Measurements from ENCODE around the gene DCLK1.

Gene DCLK1

GRCh38 chr13:35926859-35927530 is 204.2 kb downstream of the DCLK1 start:
- H3K4me3 ChIP-seq (IDR thresholded peaks at IDR 0.05; ENCODE audit: insufficient read depth, low read depth, low read length), result no peak overlapping the region
- no peak for TF ChIP-seq CTCF (conservative IDR thresholded peaks at IDR 0.05; ENCODE audit: low read depth, low read length)
- no peak overlapping the region for H3K9ac ChIP-seq
- no peaks in the 10 kb centered on the region for H3K36me3 ChIP-seq (ENCODE audit: insufficient read depth)
- H3K27ac ChIP-seq, result no peak overlapping the region
- H3K4me2 ChIP-seq, result no peak overlapping the region
- H3K27me3 ChIP-seq (ENCODE audit: insufficient read depth, low read depth), result no peaks in the 10 kb centered on the region
- no peaks in the 10 kb centered on the region for H4K20me1 ChIP-seq (ENCODE audit: insufficient read depth)
- no peaks in the 10 kb centered on the region for H3K79me2 ChIP-seq (ENCODE audit: insufficient read depth, low read depth)
- H2AFZ ChIP-seq (ENCODE audit: low read depth), result no peak overlapping the region
- peaks cover 32% of the 10 kb centered on the region for H3K4me1 ChIP-seq (ENCODE audit: low read depth, poor library complexity, severe bottlenecking)

GRCh38 chr13:35925669-35926068 is 205.5 kb downstream of the DCLK1 start:
- Histone ChIP-seq H3K27me3 (ENCODE audit: insufficient read depth, low read depth) (no peaks in the 10 kb centered on the region), H3K9ac (no peak overlapping the region), H3K4me1 (ENCODE audit: low read depth, poor library complexity, severe bottlenecking) (peaks cover 21% of the 10 kb centered on the region), H3K27ac (no peak overlapping the region), H4K20me1 (ENCODE audit: insufficient read depth) (no peaks in the 10 kb centered on the region), H3K4me2 (no peak overlapping the region), H2AFZ (ENCODE audit: low read depth) (no peak overlapping the region), H3K36me3 (ENCODE audit: insufficient read depth) (no peaks in the 10 kb centered on the region), H3K4me3 (IDR thresholded peaks at IDR 0.05; ENCODE audit: insufficient read depth, low read depth, low read length) (no peak overlapping the region), H3K79me2 (ENCODE audit: insufficient read depth, low read depth) (no peaks in the 10 kb centered on the region)
- no peak for TF ChIP-seq CTCF (conservative IDR thresholded peaks at IDR 0.05; ENCODE audit: low read depth, low read length)

- no peak for TF ChIP-seq CTCF (conservative IDR thresholded peaks at IDR 0.05; ENCODE audit: low read depth, low read length)
- H3K9ac ChIP-seq, result no peak overlapping the region
- no peaks in the 10 kb centered on the region for H3K79me2 ChIP-seq (ENCODE audit: insufficient read depth, low read depth)
- no peak overlapping the region for H3K4me2 ChIP-seq
- H4K20me1 ChIP-seq (ENCODE audit: insufficient read depth), result no peaks in the 10 kb centered on the region
- no peak overlapping the region for H3K27ac ChIP-seq
- H3K36me3 ChIP-seq (ENCODE audit: insufficient read depth), result no peaks in the 10 kb centered on the region
- H3K27me3 ChIP-seq (ENCODE audit: insufficient read depth, low read depth), result no peaks in the 10 kb centered on the region
- H2AFZ ChIP-seq (ENCODE audit: low read depth), result no peak overlapping the region
- H3K4me3 ChIP-seq (IDR thresholded peaks at IDR 0.05; ENCODE audit: insufficient read depth, low read depth, low read length), result no peak overlapping the region
- H3K4me1 ChIP-seq (ENCODE audit: low read depth, poor library complexity, severe bottlenecking), result peaks cover 4% of the 10 kb centered on the region
Observed at GRCh38 chr13:35923347-35923746, 207.8 kb downstream of the DCLK1 start.

- Histone ChIP-seq H4K20me1 (ENCODE audit: insufficient read depth) (no peaks in the 10 kb centered on the region), H2AFZ (ENCODE audit: low read depth) (no peak overlapping the region), H3K9ac (no peak overlapping the region), H3K36me3 (ENCODE audit: insufficient read depth) (no peaks in the 10 kb centered on the region), H3K4me3 (IDR thresholded peaks at IDR 0.05; ENCODE audit: insufficient read depth, low read depth, low read length) (no peak overlapping the region), H3K4me2 (no peak overlapping the region), H3K4me1 (ENCODE audit: low read depth, poor library complexity, severe bottlenecking) (peaks cover 21% of the 10 kb centered on the region), H3K79me2 (ENCODE audit: insufficient read depth, low read depth) (no peaks in the 10 kb centered on the region), H3K27ac (no peak overlapping the region), H3K27me3 (ENCODE audit: insufficient read depth, low read depth) (no peaks in the 10 kb centered on the region)
- no peak for TF ChIP-seq CTCF (conservative IDR thresholded peaks at IDR 0.05; ENCODE audit: low read depth, low read length)
Observed at GRCh38 chr13:35920816-35921215, 210.4 kb downstream of the DCLK1 start.
